NCI-H446 treated with DMSO at 0.1 percent for 48 hours (cell line): Measurements from ENCODE around the gene SH2B2.

ENCODE experiments used
- DNase-seq: peaks from one replicate; lab custom pipeline; 2025; lab: John Stamatoyannopoulos, UW

SH2B2 gene

DNA sequence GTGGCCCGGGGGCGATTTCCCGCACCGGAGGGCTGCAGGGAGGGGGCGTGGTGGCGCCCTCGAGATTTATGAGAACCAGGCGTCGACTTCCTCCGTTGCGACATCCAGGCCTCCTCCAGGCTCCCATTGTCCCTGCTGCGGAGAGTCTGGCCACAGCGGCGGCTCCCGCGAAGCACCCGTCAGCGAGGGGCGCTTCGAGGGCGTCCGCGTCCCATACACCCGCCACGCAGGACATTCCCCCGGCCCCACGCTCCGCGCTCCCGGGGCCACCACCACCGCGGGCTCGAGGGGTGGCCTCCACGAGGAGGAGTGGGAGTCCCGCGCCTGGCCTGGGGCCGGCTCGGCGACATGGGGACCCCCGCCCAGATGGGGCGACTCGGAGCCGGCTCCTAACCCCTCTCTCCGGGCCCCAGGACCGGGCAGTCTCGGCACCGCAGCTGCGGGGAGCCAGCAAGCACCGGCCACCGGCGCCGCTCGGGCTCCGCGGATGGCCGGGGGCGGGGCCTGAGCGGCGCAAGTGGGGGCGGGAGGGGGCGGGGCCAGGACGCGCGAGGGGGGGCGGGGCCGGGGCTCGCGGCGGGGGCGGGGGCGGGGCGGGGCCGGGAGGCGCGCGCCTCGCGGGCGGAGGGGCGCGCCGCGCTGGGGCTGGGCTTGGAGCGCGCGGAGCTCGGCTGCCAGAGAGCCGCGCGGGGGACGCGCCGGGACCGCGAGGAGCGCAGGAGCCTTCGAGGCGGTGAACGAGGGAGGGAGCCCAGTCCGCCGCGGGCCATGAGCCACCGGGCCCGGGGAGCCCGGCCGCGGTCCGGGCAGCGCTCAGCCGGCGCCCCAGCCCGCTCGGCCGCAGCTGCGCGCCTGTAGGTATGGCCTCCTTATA, at the start of gene SH2B2:
TSS of gene SH2B2 (plus strand) at position 632 of the 874 bp plus-strand sequence. CDS start 13,683 bp downstream, outside the sequence.
- DNase-seq: no peak

DNA sequence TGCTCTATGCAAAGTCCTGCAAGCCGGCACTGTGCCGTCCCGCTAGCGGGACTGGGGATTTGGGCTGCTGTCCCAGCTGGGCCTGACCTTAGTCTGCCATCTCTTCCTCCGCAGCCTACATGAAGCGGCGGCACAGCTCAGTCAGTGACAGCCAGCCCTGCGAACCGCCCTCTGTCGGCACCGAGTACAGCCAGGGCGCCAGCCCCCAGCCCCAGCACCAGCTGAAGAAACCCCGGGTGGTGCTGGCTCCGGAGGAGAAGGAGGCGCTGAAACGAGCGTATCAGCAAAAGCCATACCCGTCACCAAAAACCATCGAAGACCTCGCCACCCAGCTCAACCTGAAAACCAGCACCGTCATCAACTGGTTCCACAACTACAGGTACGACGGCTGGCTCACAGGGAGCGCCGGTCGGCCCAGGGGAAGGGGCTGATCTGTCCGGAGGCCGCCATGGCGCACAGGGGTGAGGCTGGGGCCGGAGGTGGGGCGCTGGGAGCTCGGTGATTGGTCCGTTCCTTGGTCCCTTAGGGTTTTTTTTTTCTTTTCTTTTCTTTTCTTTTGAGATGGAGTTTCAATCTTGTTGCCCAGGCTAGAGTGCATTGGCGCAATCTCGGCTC, 47.4 kb upstream of the SH2B2 start:
- no peak for DNase-seq

DNA sequence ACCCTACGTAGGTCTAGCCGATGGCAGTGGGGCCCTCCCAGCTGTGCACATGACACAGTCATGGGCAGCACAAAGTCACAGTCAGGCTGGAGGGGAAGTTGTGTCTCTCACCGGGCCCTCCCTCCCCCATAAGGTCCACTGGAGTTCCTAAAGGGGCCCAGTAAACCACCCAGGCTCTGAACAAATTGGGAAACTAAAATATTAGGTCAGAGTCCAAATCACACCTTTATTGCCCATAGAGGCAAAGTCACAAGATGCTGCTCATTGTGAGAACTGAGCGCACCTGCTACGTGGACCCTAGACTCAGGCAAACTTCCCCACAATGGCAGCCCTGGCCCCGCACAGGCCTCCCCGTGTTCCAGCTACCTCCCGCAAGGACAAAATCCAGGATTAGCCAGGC, 45.2 kb upstream of the SH2B2 start:
- DNase-seq: no peak

DNA sequence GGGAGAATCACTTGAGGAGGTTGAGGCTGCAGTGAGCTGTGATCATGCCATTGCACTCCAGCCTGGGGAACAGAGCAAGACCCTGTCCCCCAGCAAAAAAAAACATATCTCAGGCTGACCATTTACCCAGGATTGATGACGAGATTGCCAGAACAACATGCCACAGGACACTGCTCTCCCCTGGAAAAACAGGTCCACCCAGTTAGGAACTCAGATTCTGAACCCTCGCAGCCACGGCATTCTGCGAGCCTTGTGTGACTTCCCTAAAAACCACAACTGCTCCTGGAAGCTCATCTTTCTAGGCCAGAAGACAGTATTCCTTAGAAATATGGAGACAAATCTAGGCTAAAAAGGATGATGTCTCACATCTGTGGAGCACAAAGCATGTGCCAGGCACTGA, 42.1 kb upstream of the SH2B2 start:
- no peak for DNase-seq

DNA sequence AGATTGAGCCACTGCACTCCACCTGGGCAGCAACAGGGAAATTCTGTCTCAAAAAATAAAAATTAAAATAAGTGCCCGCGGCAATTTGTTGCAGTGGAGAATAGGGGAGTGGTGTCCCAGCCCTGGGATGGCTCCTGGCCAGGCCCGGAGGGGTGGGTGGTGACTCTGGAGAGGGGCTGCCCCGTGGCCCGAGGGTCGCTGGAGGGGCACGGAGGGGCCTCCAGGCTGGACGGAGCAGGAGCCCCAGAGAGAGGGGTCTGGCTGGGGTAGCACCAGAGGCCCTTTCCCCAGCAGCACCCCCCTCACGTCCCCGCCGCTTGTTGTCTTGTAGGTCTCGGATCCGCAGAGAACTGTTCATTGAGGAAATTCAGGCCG, 38.6 kb upstream of the SH2B2 start:
- no peak for DNase-seq

DNA sequence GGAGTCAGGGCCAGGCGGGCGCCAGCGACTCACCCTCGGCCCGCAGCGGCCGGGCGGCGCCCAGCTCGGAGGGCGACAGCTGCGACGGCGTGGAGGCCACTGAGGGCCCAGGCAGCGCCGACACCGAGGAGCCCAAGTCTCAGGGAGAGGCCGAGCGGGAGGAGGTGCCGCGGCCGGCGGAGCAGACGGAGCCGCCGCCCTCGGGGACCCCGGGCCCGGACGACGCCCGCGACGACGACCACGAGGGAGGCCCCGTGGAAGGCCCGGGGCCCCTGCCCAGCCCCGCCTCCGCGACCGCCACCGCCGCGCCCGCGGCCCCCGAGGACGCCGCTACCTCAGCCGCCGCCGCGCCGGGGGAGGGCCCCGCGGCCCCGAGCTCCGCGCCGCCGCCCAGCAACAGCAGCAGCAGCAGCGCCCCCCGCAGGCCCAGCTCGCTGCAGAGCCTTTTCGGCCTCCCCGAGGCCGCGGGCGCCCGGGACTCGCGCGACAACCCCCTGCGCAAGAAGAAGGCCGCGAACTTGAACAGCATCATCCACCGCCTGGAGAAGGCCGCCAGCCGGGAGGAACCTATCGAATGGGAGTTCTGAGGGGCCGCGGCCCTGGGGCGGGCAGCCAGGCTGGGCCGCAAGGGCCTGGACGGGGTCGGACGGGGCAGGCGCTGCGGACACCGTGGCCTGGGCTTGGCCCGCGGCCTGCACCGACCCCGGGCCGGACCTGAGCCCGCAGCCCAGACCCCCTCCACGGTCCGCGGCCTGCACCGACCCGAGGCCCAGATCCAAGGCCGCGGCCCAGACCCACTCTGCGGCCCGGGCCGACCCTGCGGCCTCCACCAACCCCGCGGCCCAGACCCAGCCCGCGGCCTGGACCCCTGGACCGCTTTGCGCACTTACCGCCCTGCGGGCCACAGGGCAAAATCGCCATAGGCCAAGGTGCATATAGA, 37.9 kb upstream of the SH2B2 start:
- no peak for DNase-seq

DNA sequence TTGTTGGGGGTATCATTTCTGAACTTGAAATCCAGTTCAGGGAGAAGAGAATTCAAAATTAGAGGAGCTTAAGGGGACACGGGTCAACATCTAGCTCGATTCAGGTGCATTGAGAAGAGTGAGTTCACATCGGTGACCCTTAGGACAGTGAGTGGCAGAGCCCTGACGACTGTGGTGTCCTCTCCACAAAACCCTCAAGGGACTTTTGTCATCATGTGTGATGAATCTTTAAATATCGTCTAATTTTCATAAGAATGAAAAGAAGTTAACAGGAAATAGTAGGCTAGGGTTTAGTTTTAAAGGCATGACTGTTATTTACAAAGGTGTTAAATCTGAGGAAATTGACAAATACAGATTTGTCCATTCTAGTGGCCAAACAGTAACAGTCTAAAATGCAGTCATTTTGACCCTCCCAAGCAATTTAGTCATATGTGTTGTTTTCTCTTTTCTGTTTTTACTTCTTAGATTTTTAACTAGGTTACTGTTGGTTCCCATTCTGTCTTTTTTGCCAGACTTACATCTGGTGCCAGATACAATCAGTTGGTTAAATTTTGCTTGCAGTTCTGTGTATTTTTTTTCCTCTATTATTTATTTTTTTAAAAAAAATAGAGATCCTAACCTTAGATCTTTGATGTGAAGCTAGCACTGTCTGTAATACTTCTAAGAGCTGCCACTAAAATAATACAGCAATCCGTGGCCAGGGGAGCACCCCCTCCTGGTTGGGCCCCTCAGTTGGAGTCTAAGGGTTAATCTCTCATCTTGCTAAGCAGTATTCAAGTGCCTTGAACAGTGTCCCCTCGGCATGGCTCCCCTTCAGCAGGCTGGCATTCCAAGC, 34.9 kb upstream of the SH2B2 start:
- DNase-seq: no peak

DNA sequence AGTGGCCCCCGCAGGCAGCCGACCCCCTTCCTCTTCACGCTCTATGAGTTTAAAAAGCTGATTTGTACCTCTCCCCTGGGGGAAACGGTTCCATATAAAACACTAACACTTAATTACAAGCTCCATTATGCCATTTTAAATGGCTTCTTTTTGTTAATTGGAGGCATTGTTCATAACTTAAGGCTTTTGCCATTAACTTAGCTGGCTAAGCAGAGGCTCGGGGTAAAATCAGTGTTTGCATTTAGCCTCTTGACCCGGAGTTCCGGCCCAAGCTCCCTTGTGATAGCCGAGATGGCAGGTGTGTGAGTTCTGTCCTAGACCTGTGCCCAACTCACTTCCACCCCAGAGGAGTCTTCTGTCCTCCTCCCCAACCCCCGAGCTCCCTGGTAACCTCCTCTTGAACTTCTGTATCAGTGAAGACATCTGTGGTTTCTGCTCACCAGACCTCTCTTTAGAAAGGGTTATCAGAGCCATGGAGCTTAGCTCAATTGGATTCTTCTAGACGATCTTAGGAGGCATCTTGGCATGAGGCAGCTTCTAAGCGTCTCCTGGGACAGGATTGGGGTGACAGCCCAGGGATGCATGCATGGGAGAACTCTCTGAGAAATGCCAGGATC, 34.2 kb upstream of the SH2B2 start:
- no peak for DNase-seq

DNA sequence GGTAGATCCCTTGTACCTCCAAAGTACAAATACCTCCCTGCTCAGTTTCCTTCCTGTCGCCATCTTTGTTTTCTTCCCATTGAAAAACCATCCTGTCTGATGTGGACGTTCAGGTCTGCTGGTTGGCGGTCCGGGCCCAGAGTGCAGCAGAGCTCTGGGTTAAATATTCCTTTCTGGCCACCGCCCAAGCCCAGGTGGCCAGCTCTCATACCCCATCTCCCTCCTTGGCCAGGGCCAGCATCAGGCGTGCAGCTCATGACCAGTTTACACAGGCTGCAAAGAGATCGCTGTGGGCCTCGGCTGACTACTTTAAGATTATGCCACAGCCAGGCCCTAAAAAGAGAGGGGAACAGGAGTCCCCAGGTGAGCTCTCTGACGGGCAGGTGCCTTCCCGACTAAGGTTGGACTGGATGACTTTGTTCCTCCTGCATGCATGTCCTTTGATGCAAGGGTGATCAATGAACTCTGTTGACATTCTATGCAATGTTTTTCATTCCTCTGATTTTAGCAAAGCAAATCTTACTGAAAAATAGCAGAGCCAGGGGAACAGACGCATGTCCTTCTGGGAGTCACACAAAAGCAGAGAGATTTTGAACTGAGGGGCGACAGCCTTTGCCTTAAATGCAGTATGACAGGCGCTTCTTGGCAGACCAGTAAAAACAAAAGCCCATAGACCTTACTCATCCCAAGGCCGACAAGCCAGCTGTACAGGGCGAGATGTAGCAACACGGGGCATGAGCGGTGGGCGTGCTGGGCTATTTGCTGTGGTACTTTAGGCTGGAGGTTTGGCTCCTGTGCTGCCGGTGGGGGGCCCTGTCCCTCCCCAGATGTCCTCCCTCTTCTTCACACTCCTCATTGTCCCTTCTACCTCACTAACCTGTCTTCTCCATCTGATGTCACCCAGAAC, 33.3 kb upstream of the SH2B2 start:
- no peak for DNase-seq

DNA sequence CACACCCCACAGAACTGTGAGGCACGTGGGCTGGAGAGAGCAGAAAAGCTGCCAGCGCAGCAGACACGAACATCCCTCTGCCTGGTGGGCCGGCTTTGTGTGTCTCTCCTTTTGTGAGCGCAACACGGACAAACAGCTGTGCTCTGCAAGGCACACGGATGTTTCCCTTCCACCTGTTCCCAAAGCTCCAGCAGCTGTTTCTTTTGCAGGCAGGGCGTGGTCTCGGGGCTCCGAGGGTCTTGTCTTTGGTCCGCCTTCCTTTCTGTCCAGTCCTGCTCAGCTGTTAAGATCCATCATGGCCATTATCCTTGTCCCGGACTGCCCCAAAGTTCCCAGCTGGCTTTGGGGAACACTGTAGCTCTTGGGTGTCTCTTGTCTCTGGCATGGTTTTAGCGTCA, 32.7 kb upstream of the SH2B2 start:
- DNase-seq: no peak

DNA sequence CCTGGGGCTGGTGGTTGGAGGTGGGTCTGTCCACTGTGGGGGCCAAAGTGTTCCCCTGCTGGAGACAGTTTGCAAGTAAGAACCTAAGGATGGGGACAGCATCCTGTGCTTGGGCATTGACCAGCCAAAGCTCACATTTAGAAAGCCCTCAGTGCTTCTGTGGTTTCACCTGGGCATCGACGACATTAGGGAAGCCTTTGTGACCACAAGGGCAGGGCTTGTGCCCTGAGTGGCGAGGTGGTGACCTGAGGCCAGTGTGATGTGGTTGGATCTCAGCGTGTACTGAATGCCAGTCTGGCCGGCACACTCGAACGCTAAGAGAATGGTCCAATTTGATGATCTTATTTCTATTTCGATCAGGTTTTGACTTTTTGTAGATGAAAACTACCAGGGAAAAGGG, 32.1 kb upstream of the SH2B2 start:
- DNase-seq: no peak

DNA sequence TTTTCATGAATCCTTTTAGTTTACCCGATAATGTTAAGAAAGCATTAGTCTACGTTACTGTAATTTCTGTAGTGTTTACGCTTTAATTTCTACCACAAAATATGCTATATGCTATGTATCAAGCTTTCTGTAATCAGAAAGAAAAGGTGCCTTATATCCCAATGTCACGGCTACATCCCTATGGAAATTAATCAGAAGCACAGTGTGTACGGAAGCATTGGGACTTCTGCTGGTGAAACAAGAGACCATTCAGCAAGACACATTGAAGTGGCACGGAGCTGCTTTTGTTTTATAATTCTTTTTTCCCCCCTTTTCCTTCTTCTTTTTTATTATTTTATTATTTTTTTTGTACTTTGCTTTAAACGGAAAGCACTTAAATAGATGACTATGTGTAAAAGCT, 31.2 kb upstream of the SH2B2 start:
- DNase-seq: no peak

DNA sequence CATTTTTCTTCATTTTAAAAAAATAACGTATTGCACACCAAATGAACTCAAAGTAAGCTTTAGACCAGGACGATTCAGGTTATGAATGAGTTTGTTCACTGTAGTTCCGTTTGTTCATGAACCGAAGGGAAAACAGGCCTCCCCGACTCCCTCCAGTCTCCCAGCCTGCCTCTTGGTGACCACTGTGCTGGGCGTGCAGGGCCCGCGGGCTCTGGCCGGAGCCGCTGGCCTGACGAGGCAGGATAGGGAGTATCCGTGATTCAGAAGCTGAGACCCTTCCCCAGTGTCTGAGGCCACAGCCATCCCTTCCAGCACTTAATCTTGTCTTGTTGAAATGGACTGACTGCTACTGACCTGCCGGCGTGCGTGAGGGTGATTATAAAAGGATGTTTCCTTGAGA, 30.8 kb upstream of the SH2B2 start:
- no peak for DNase-seq

DNA sequence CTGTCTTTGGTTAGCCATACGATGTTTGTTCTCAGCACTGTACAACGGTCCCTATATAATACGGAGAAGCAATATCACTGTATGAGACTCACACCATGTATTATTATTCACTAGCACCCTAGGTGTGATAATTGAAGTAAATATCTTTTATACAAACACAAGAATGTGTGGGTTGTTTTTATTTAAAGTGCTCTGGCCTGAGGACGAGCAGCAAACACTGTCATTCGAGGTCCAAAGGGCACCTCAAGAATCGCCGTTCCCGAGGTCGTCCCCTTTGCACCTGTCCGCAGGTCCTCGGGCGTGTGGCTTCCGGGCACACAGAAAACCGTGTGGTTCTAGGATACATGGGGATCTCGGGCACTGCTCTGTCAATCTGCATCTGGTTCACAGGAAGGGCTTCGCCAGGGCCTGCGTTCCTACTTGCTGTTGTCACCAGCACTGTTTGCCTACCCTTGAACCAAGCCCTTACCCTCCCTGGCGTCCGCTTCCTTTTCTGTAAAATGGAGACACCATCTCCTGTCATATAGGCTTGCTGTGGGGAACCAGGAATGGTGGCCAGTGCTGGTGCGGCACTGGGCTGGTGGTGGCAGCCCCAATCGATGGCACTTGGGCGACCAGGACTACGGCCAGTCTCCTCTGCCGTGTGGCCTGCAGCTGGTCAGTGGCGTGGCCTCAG, 28.5 kb upstream of the SH2B2 start:
- no peak for DNase-seq

DNA sequence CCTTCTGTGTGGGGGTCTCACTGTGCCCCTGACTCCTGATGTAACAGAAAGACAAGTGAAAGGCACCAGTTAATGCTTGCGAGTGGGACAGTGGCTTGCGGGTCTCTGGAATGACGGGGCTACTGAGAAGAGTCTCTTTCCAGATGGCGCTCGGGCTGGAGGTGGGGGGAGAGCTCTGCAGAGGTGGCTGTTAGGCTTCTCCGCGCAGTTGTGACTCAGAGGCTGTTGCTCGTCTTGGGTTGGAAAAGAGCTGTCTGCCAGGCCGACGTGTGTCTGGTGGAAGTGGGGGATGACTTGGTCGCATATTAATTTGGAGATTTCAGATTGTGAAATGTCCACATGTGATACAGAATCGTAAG, 27.9 kb upstream of the SH2B2 start:
- no peak for DNase-seq

DNA sequence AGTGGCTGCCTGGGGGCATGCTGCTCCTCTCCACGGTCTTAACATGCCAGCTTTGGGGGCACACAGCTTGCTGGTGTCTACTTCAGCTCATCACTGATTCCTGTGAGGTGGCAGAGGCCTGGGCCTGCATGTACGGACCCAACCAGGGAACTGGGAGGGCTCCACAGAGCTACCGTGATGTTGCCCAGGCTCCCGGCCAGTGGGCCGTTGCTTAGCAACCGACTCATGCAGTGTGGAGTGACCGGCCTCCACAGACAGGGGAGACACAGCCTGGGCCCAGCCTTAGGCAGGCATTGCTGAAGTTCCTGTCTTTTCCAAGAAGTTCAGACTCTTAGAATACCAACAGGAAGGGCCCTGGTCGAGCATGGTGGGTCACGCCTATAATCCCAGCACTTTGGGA, 25.8 kb upstream of the SH2B2 start:
- no peak for DNase-seq

DNA sequence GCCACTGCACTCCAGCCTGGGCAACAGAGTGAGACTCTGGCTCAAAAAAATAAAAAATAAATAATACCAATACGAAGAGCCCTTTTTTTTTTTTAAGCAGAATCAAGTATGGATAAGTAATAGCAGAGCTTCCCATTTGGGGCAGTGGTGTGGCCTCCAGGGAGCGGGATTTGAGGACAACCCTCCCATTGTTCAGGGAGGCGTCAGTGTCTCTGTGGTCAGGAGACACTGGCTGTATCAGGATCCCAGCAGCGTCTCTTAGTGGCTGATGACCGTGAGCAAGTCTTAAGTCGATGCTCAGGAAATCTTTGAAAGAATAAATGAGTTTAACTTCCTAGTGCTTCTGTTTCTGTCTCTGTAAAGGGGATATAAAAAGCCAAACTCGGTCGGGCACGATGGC, 25.2 kb upstream of the SH2B2 start:
- DNase-seq: no peak

DNA sequence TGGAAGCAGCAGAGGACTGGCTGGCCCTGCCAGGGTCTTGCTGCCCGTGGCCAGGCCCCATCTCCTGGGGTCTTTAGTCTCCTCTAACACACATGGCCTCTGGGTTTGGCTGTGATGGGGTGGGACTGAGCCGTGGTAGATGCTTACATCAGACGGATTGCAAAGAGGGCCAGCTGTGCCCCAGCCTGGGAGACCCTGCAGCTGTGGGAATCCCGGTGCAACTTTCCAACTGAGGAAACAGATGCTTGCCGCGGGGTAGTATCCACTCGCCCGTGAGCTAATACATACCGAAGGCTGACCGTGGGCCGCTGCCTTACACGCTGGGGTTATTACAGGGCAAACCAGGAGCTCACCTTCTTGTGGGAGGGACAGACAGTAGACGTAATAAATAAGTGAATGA, 24.1 kb upstream of the SH2B2 start:
- DNase-seq: no peak

DNA sequence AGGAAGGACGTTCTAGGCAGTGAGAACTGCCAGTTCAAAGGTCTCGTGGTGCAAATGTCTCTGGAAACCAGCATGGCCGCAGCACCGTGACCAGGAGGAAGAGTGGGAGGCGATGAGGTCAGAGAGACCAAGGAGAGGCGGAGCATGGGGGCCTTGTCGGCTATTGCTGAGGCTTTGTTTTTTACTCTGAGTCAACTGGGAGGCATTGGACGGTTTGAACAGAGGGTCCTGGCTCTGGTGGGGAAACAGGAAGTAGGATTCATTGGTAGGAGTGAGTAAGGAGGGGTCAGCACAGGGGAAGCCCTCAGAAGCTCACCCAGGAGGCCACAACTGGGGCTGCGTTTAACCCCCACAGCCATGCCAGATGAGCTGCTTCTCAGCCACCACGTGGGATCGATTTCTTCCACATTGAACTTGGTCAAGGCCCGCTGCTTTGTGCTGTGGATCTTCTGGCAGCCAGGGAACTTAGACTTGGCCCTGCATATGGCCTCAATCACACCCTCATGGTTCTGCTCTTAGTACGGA, 22.2 kb upstream of the SH2B2 start:
- DNase-seq: no peak

DNA sequence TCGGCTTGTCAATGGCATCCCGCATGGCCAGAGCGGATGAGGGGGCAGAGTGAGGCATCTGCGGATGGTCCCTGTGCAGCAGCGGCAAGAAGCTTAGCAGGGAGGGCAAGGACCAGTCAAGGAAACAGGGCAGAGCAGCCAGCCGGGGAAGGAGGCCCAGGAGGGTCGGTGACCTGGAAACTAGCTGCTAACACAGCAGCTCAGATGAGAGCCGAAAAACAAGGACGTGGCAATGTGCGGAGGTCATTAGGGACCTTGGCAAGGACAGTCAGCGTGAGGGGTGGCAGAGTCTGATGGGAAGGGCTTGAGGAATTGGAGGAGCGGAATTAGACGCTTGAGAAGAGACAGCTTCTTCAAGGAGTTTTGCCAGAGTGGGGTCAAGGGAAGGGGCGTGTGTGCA, 20.1 kb upstream of the SH2B2 start:
- no peak for DNase-seq
